Measurements from ENCODE around the gene HINFP. TPM values are rescaled to one million over a fixed set of nuclear protein-coding genes. Genes with fewer than 3 reads are reported as not detected.

The HINFP gene
- polyA plus RNA-seq, 1 experiment = 14.9 TPM

DNA sequence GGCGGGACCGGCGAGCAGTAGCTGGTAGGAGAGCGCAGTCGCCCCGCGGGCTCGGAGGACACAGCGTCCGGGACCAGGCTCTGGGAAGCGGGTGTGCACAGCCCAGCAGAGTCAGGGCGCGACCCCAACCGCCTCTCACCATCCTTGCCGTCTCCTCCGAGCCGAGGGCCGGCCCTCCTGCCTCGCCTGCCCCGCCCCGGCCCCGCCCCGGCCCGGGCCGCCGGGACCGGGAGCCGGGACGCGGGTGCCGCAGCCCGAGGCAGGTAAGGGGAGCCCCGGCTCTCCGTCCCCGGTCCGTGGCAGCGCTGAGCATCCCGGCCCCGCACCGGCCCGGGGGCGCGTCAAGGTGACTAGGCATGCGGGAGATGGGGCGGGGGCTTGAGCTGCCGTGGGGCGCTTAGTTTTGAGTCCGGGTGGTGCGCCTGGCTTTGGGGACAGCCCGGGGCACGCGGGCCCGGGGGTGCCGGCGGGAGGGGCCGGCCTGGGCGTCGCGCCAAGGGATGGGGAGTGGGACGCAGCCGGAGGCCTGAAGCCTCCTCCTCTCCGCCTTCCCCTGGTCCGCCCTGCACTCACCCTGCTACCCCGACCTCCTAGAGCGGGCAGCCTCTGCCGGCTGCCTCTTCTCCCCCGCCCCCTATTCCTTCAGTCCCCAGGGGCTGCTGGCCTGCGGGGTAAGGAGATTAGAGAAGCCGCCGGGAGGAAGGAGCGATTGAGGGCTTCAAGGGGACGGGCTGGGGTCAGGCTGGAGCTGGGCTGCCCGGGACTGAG, 27.8 kb downstream of the HINFP start, which contains the start of gene ABCG4:
Gene ABCG4, plus strand, starts transcription at position 35 of the 768 bp plus-strand sequence. CDS start 914 bp downstream, outside the sequence.
- POLR2A ChIA-PET = no interaction called here
- H3K4me3 ChIP-seq (ENCODE audit: low read depth, low read length) = peak within 1 kb of the TSS; percentile 61
- H3K9me3 ChIP-seq (ENCODE audit: control insufficient read depth, insufficient read depth, low read length) = no peaks in the 10 kb centered on the region; the same call in 1 of the 2 replicates
- CTCF ChIA-PET = no interaction called here
- DNase-seq (ENCODE audit: low read depth, low spot score) = no peak
- no peak within 1 kb of the TSS for H3K27ac ChIP-seq (ENCODE audit: low read depth, low read length)
- no peak for TF ChIP-seq CTCF (IDR thresholded peaks at IDR 0.05; ENCODE audit: low read depth, low read length)
- H3K27me3 ChIP-seq (ENCODE audit: control insufficient read depth, insufficient read depth, low read length) = peaks cover 39% of the 10 kb centered on the region

- POLR2A ChIA-PET = no interaction called here
- Histone ChIP-seq H3K9me3 (ENCODE audit: control insufficient read depth, insufficient read depth, low read length) (no peaks in the 10 kb centered on the region; the same call in 1 of the 2 replicates), H3K27me3 (ENCODE audit: control insufficient read depth, insufficient read depth, low read length) (peaks cover 39% of the 10 kb centered on the region), H3K27ac (ENCODE audit: low read depth, low read length) (no peak overlapping the region), H3K4me3 (ENCODE audit: low read depth, low read length) (peak overlapping the region; percentile 61)
- DNase-seq (ENCODE audit: low read depth, low spot score) = no peak
- TF ChIP-seq CTCF (IDR thresholded peaks at IDR 0.05; ENCODE audit: low read depth, low read length) = no peak
- CTCF ChIA-PET = no interaction called here
Observed at GRCh38 chr11:119149786-119150275, 28.5 kb downstream of the HINFP start.

- Histone ChIP-seq H3K4me3 (ENCODE audit: low read depth, low read length) (no peak overlapping the region), H3K9me3 (ENCODE audit: control insufficient read depth, insufficient read depth, low read length) (no peaks in the 10 kb centered on the region; the same call in 1 of the 2 replicates), H3K27ac (ENCODE audit: low read depth, low read length) (no peak overlapping the region), H3K27me3 (ENCODE audit: control insufficient read depth, insufficient read depth, low read length) (peaks cover 33% of the 10 kb centered on the region)
- ChIA-PET CTCF (interaction anchor here (1.1 to 1.8 kb wide), 2 partner anchors 9 to 17 kb away, joined by 3 to 6 read pairs; no protein-coding TSS in a partner anchor), POLR2A (no interaction called here)
- no peak for TF ChIP-seq CTCF (IDR thresholded peaks at IDR 0.05; ENCODE audit: low read depth, low read length)
- DNase-seq (ENCODE audit: low read depth, low spot score) = no peak
Observed at GRCh38 chr11:119152043-119152442, 30.7 kb downstream of the HINFP start.

GRCh38 chr11:119152604-119153003, 31.2 kb downstream of the HINFP start:
- peaks cover 33% of the 10 kb centered on the region for H3K27me3 ChIP-seq (ENCODE audit: control insufficient read depth, insufficient read depth, low read length)
- no peak overlapping the region for H3K27ac ChIP-seq (ENCODE audit: low read depth, low read length)
- CTCF ChIA-PET = interaction anchor here (1.6 to 4.4 kb wide), 3 partner anchors 7 to 171 kb away, joined by 3 to 15 read pairs (median 6); no protein-coding TSS in a partner anchor
- no peak overlapping the region for H3K4me3 ChIP-seq (ENCODE audit: low read depth, low read length)
- TF ChIP-seq CTCF (IDR thresholded peaks at IDR 0.05; ENCODE audit: low read depth, low read length) = no peak
- no peaks in the 10 kb centered on the region; the same call in 1 of the 2 replicates for H3K9me3 ChIP-seq (ENCODE audit: control insufficient read depth, insufficient read depth, low read length)
- DNase-seq (ENCODE audit: low read depth, low spot score) = no peak
- POLR2A ChIA-PET = no interaction called here
